Erythroblast (primary cell): ENCODE measurements around the gene SPRTN.

ENCODE experiments used
- GATA1 ChIP-seq: IDR thresholded peaks from 2 replicates; pipeline ENCODE4 v1.6.1; 2011; ENCODE audit warnings: low read depth, mild to moderate bottlenecking, control low read depth, low read length, moderate library complexity
- POLR2A ChIP-seq: IDR thresholded peaks from 2 replicates; pipeline ENCODE4 v1.6.1; 2011; ENCODE audit warnings: mild to moderate bottlenecking, low read length

GRCh38 chr1:231318015-231318355 lies 20.1 kb upstream of the SPRTN start:
- TF ChIP-seq POLR2A: no peak
- no peak for TF ChIP-seq GATA1
